ENCODE measurements around the gene ETV3L.

The ETV3L gene

DNA sequence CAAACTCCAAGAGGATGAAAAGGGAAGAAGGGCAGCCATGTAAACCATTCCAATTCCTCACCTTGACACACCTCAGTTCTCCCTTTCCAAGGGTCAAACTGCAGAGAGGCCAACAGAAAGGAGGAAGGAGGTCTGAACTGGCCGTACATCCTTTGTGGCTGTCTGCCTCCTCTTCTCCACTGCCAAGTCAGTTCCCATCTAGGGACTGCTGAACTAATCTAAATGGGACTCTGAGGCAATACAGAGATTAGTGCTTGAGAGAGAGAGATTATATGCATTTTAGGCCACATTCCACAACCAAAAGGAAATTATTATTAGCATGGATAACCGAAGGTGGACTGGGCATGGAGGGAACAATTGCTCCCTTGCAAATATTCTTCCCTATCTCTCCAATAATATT, 56.8 kb downstream of the ETV3L start:
- peak overlapping the region; percentile 86 for H3K4me3 ChIP-seq (ENCODE audit: low read length)

More for the DNA sequence above, 56.8 kb downstream of the ETV3L start:
- peak; percentile 33 for DNase-seq (ENCODE audit: low read depth)
- TF ChIP-seq, protein P1, sequence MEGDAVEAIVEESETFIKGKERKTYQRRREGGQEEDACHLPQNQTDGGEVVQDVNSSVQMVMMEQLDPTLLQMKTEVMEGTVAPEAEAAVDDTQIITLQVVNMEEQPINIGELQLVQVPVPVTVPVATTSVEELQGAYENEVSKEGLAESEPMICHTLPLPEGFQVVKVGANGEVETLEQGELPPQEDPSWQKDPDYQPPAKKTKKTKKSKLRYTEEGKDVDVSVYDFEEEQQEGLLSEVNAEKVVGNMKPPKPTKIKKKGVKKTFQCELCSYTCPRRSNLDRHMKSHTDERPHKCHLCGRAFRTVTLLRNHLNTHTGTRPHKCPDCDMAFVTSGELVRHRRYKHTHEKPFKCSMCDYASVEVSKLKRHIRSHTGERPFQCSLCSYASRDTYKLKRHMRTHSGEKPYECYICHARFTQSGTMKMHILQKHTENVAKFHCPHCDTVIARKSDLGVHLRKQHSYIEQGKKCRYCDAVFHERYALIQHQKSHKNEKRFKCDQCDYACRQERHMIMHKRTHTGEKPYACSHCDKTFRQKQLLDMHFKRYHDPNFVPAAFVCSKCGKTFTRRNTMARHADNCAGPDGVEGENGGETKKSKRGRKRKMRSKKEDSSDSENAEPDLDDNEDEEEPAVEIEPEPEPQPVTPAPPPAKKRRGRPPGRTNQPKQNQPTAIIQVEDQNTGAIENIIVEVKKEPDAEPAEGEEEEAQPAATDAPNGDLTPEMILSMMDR (conservative IDR thresholded peaks at IDR 0.05; ENCODE audit: low read depth, low read length): no peak
